PC-3 (cell line): ENCODE data around the gene TTI1. TPM values are rescaled to one million over a fixed set of nuclear protein-coding genes. Genes with fewer than 3 reads are reported as not detected.
A peak's percentile ranks its signal among the peaks of the same experiment; 100 is the strongest.

ENCODE experiments used
- ATAC-seq: fragments of 200-7000 bp; cut with Tn5 transposase; 2 replicates; pipeline ENCODE4 v1.9.1; 2020; ENCODE audit warnings: mild to moderate bottlenecking, moderate library complexity
- BruUV-seq: library from RNA; stranded (reverse); fragments of 400-500 nt; replicated peaks from 2 replicates; lab custom pipeline; 2021; lab: Mats Ljungman, UMichigan
- CTCF ChIA-PET: fragments of 300-600 bp; sonication (Branson Sonifier 250); formaldehyde crosslinking; loops from one replicate; lab custom pipeline; 2022; ENCODE audit warnings: antibody characterized with exemption; lab: Charles Lee
- POLR2A ChIA-PET: fragments of 300-600 bp; sonication (Branson Sonifier 250); formaldehyde crosslinking; loops from one replicate; lab custom pipeline; 2022; ENCODE audit warnings: antibody characterized with exemption; ENCODE audit not compliant: unreplicated experiment; lab: Charles Lee
- DNase-seq: peaks from one replicate; pipeline ENCODE4 v3.0.0-alpha.2; 2015
- H2AFZ ChIP-seq: fragments of 300-600 bp; sonication (generic); 2 replicates; pipeline ENCODE4 v1.6.0; 2016; ENCODE audit warnings: antibody characterized with exemption, low read length
- H3F3A ChIP-seq: fragments of 300-600 bp; sonication (generic); one replicate; pipeline ENCODE4 v1.6.0; 2017; ENCODE audit warnings: antibody characterized with exemption, low read length, control low read depth, mild to moderate bottlenecking; ENCODE audit not compliant: unreplicated experiment
- H3K27ac ChIP-seq: fragments of 300-600 bp; sonication (generic); 2 replicates; pipeline ENCODE4 v1.5.1; 2016; ENCODE audit warnings: mild to moderate bottlenecking, low read length
- H3K27me3 ChIP-seq: fragments of 300-600 bp; sonication (generic); 2 replicates; pipeline ENCODE4 v1.6.1; 2016; ENCODE audit warnings: low read length, mixed read lengths
- H3K36me3 ChIP-seq: fragments of 300-600 bp; sonication (generic); 2 replicates; pipeline ENCODE4 v1.6.1; 2016; ENCODE audit warnings: low read depth, mixed run types, low read length, mixed read lengths
- H3K4me1 ChIP-seq: fragments of 300-600 bp; sonication (generic); 2 replicates; pipeline ENCODE4 v1.5.1; 2016; ENCODE audit warnings: low read length; ENCODE audit not compliant: insufficient read depth
- H3K4me2 ChIP-seq: fragments of 300-600 bp; sonication (generic); 2 replicates; pipeline ENCODE4 v1.6.0; 2016; ENCODE audit warnings: low read length
- H3K4me3 ChIP-seq: fragments of 300-600 bp; sonication (generic); 2 replicates; pipeline ENCODE4 v1.5.1; 2016; ENCODE audit warnings: mild to moderate bottlenecking, low read length, mixed read lengths
- H3K79me2 ChIP-seq: fragments of 300-600 bp; sonication (generic); 2 replicates; pipeline ENCODE4 v1.6.1; 2017; ENCODE audit warnings: low read length, mixed read lengths
- H3K9ac ChIP-seq: fragments of 300-600 bp; sonication (generic); 2 replicates; pipeline ENCODE4 v1.6.0; 2016; ENCODE audit warnings: mild to moderate bottlenecking, low read length
- H3K9me2 ChIP-seq: fragments of 300-600 bp; sonication (generic); replicated peaks from 2 replicates; pipeline ENCODE4 v1.6.1; 2016; ENCODE audit warnings: mixed run types, low read length, mixed read lengths
- H3K9me3 ChIP-seq: fragments of 300-600 bp; sonication (generic); 2 replicates; pipeline ENCODE4 v1.6.1; 2016; ENCODE audit warnings: low read length, mixed read lengths
- H4K20me1 ChIP-seq: fragments of 300-600 bp; sonication (generic); 2 replicates; pipeline ENCODE4 v1.6.1; 2016; ENCODE audit warnings: low read length, mixed read lengths
- CTCF ChIP-seq: fragments of 300-600 bp; sonication (generic); conservative IDR thresholded peaks from 2 replicates; pipeline ENCODE4 v1.5.1; 2017; ENCODE audit warnings: antibody characterized with exemption, low read depth, mild to moderate bottlenecking, low read length
- EZH2 ChIP-seq: fragments of 300-600 bp; sonication (generic); IDR thresholded peaks from one replicate; pipeline ENCODE4 v1.6.1; 2017; ENCODE audit warnings: antibody characterized with exemption, mild to moderate bottlenecking, low read length; ENCODE audit not compliant: unreplicated experiment
- EZH2phosphoT487 ChIP-seq: fragments of 300-600 bp; sonication (generic); IDR thresholded peaks from 2 replicates; pipeline ENCODE4 v1.6.1; 2018; ENCODE audit warnings: mild to moderate bottlenecking, antibody characterized with exemption, low read length, borderline replicate concordance
- intact Hi-C: fragments of 100-400 bp; cut with micrococcal nuclease; formaldehyde crosslinking; loops from 2 replicates; pipeline ENCODE4 v1.9.0; 2023
- total RNA-seq: library from RNA; depleted of rRNA; stranded (reverse); fragments of >200 nt; gene quantifications from 2 replicates; pipeline ENCODE4 v1.2.3, GENCODE V29; 2014

The TTI1 gene
- total RNA-seq, 1 experiment from 2014 or later: 23.2 TPM

- DNase-seq: no peak
- Histone ChIP-seq H3F3A (peaks cover 9% of the 10 kb centered on the region), H4K20me1 (no peaks in the 10 kb centered on the region), H3K27me3 (no peaks in the 10 kb centered on the region), H3K4me2 (no peak overlapping the region), H3K79me2 (no peaks in the 10 kb centered on the region), H3K9ac (no peak overlapping the region), H3K4me3 (no peak overlapping the region), H3K27ac (peak overlapping the region; percentile 94), H3K4me1 (peaks cover 70% of the 10 kb centered on the region), H3K9me2 (no peaks in the 10 kb centered on the region), H3K36me3 (peaks cover 15% of the 10 kb centered on the region), H2AFZ (no peak overlapping the region), H3K9me3 (no peaks in the 10 kb centered on the region)
- ChIA-PET POLR2A (no interaction called here), CTCF (no interaction called here)
- no peak for TF ChIP-seq EZH2phosphoT487
- TF ChIP-seq EZH2: no peak
- TF ChIP-seq CTCF: no peak
- intact Hi-C loops: no loop called here
- no TSS peak for BruUV-seq
- no peak for ATAC-seq
Observed at GRCh38 chr20:37988306-37988954, 44.8 kb downstream of the TTI1 start.

- Histone ChIP-seq H3K27ac (peak overlapping the region; percentile 94), H3F3A (peaks cover 9% of the 10 kb centered on the region), H3K4me2 (peak overlapping the region; percentile 30; the same call in 1 of the 2 replicates), H3K9me2 (no peaks in the 10 kb centered on the region), H3K36me3 (peaks cover 15% of the 10 kb centered on the region), H3K4me3 (no peak overlapping the region), H4K20me1 (no peaks in the 10 kb centered on the region), H3K9ac (peak overlapping the region; percentile 34; the same call in 1 of the 2 replicates), H3K27me3 (no peaks in the 10 kb centered on the region), H3K9me3 (no peaks in the 10 kb centered on the region), H2AFZ (no peak overlapping the region), H3K79me2 (no peaks in the 10 kb centered on the region), H3K4me1 (peaks cover 63% of the 10 kb centered on the region)
- ATAC-seq (no peak), DNase-seq (no peak)
- ChIA-PET CTCF (no interaction called here), POLR2A (no interaction called here)
- TF ChIP-seq CTCF: no peak
- no TSS peak for BruUV-seq
- intact Hi-C loops: no loop called here
Observed at GRCh38 chr20:37987602-37988290, 45.5 kb downstream of the TTI1 start.
